T-helper 2 cell treated with Interferon-gamma antibody and Interleukin-4, amounts not matched to agents 5 μg/mL and 100 μg/mL, for 36 hours (primary cell): ENCODE measurements around the gene DST.

Experiments
- DNase-seq: peaks from one replicate; pipeline ENCODE4 v3.0.0; 2021; ENCODE audit warnings: low spot score
- H3K27ac Mint-ChIP-seq: one replicate; pipeline ENCODE4 v1.8.0; 2021; ENCODE audit warnings: mild to moderate bottlenecking, mixed read lengths
- H3K27me3 Mint-ChIP-seq: one replicate; pipeline ENCODE4 v1.8.0; 2021; ENCODE audit warnings: low read depth, mixed read lengths
- H3K36me3 Mint-ChIP-seq: one replicate; pipeline ENCODE4 v1.8.0; 2021; ENCODE audit warnings: low read depth, mixed read lengths
- H3K4me1 Mint-ChIP-seq: one replicate; pipeline ENCODE4 v1.8.0; 2021; ENCODE audit warnings: low read depth, mixed read lengths
- H3K4me3 Mint-ChIP-seq: one replicate; pipeline ENCODE4 v1.8.0; 2022; ENCODE audit warnings: mild to moderate bottlenecking, moderate library complexity, mixed read lengths
- H3K9me3 Mint-ChIP-seq: one replicate; pipeline ENCODE4 v1.8.0; 2021; ENCODE audit warnings: mixed read lengths

The DST gene

DNA sequence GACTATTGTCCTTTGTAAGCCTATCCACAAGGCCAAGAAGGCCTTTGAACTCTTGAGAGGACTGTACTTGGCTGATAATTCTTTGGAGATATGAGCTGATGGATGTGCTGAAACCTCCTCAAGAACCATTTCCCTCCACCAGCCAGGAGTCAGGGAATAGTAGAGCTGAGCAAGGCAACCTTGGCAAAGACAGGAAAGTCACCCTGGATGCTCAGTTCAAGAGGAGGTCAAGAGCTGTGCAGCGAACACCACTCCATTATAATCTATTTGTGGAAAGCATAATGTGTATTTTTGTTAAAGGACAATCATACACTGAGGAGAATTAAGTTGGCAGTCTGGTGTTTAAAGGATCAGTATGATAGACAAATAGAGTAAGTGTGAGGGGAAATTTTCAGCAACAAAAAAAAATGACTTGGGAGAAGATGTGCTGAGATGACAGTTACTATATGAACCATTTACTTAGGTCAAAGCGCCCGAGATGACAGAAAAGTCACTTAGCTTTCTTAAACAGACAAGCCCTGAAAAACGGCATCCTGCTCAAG is 218.1 kb downstream of the DST start:
- no peak for DNase-seq
- no peak overlapping the region for H3K27ac Mint-ChIP-seq
- no peaks in the 10 kb centered on the region for H3K9me3 Mint-ChIP-seq
- no peaks in the 10 kb centered on the region for H3K4me1 Mint-ChIP-seq
- H3K4me3 Mint-ChIP-seq, result no peak overlapping the region
- no peaks in the 10 kb centered on the region for H3K27me3 Mint-ChIP-seq
- no peaks in the 10 kb centered on the region for H3K36me3 Mint-ChIP-seq

DNA sequence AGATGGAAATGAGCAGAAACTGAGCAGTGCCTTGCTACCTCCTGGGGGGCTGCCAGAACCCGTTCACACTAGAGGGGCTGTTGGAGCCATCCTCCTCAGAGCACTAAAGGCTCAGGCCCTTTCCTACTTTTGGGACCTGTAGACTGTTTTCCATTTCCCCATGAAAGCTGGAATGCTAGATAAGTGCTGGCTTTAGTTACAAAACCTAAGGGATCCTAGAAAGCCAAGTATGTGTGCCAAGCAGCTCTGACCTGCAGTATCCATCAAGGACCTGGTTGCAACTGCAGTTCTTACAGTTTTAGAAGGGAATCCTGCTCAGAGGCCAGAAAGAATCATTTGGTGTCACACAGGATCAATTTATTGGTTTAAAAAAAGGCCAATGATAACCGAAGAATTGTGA is 218.6 kb downstream of the DST start:
- Mint-ChIP-seq H3K9me3 (no peaks in the 10 kb centered on the region), H3K36me3 (no peaks in the 10 kb centered on the region), H3K4me1 (no peaks in the 10 kb centered on the region), H3K27ac (no peak overlapping the region), H3K27me3 (no peaks in the 10 kb centered on the region), H3K4me3 (no peak overlapping the region)
- no peak for DNase-seq

- Mint-ChIP-seq H3K4me3 (no peak overlapping the region), H3K27me3 (no peaks in the 10 kb centered on the region)
Measured at GRCh38 chr6:56420296-56420695, 222.4 kb downstream of the DST start.

GRCh38 chr6:56419191-56419590 is 223.5 kb downstream of the DST start:
- Mint-ChIP-seq H3K4me1 (no peaks in the 10 kb centered on the region), H3K9me3 (no peaks in the 10 kb centered on the region), H3K4me3 (no peak overlapping the region), H3K27ac (no peak overlapping the region), H3K27me3 (no peaks in the 10 kb centered on the region), H3K36me3 (no peaks in the 10 kb centered on the region)
- DNase-seq, result no peak

More at GRCh38 chr6:56420296-56420695, 222.4 kb downstream of the DST start:
- Mint-ChIP-seq H3K9me3 (no peaks in the 10 kb centered on the region), H3K4me1 (no peaks in the 10 kb centered on the region), H3K27ac (no peak overlapping the region), H3K36me3 (no peaks in the 10 kb centered on the region)
- DNase-seq, result no peak

DNA sequence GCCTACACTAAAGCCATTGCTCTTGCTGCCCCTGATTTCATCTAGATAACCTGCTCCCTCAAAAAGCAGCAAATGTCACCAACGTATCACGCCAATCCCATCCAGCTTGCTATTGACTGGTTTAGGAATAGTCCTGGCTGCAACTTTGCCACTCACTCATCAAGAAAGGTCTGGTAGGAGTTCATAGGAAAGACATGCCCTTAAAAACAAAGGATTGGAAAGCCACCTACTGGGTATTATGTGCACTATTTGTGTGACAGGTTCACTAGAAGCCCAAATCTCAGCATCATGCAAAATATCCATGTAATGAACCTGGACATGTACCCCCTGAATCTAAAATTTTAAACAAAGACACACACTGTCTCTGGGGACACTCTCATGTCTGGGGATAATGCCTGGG is 224.9 kb downstream of the DST start:
- Mint-ChIP-seq H3K4me3 (no peak overlapping the region), H3K27me3 (no peaks in the 10 kb centered on the region), H3K27ac (no peak overlapping the region), H3K4me1 (no peaks in the 10 kb centered on the region), H3K36me3 (no peaks in the 10 kb centered on the region), H3K9me3 (no peaks in the 10 kb centered on the region)
- DNase-seq, result no peak

- DNase-seq, result no peak
- Mint-ChIP-seq H3K27ac (no peak overlapping the region), H3K4me3 (no peak overlapping the region), H3K27me3 (no peaks in the 10 kb centered on the region), H3K4me1 (no peaks in the 10 kb centered on the region), H3K9me3 (no peaks in the 10 kb centered on the region), H3K36me3 (no peaks in the 10 kb centered on the region)
Measured at GRCh38 chr6:56416247-56416646, 226.4 kb downstream of the DST start.

GRCh38 chr6:56408976-56409375 is 233.7 kb downstream of the DST start:
- no peak overlapping the region for H3K4me3 Mint-ChIP-seq
- H3K9me3 Mint-ChIP-seq, result no peaks in the 10 kb centered on the region
- DNase-seq, result no peak
- no peak overlapping the region for H3K27ac Mint-ChIP-seq
- H3K4me1 Mint-ChIP-seq, result no peaks in the 10 kb centered on the region
- H3K36me3 Mint-ChIP-seq, result no peaks in the 10 kb centered on the region
- H3K27me3 Mint-ChIP-seq, result no peaks in the 10 kb centered on the region
